Neural cell (in vitro differentiated cells): ENCODE data around the gene TBCC. TPM values are rescaled to one million over a fixed set of nuclear protein-coding genes. Genes with fewer than 3 reads are reported as not detected.

Experiments
- H2AFZ ChIP-seq: fragments of 200-600, 300-800 bp; sonication (generic), shearing (Covaris generic); 2 replicates; pipeline ENCODE4 v1.6.0; 2014; ENCODE audit warnings: low read depth, mild to moderate bottlenecking, antibody characterized with exemption, low read length, moderate library complexity
- H3F3A ChIP-seq: fragments of 200-600 bp; shearing (Covaris generic); 2 replicates; pipeline ENCODE4 v1.6.1; 2016; ENCODE audit warnings: mild to moderate bottlenecking, moderate library complexity, mixed read lengths, antibody characterized with exemption, low read length; ENCODE audit not compliant: insufficient read depth, poor library complexity, severe bottlenecking
- H3K27ac ChIP-seq: fragments of 200-600, 300-800 bp; sonication (generic), shearing (Covaris generic); 2 replicates; pipeline ENCODE4 v1.5.1; 2014; ENCODE audit warnings: mild to moderate bottlenecking, low read length, moderate library complexity
- H3K27me3 ChIP-seq: fragments of 300-800, 200-600 bp; sonication (generic), shearing (Covaris generic); 2 replicates; pipeline ENCODE4 v1.6.0; 2014; ENCODE audit warnings: mild to moderate bottlenecking, low read depth, low read length, moderate library complexity; ENCODE audit not compliant: insufficient read depth
- H3K36me3 ChIP-seq: fragments of 300-800, 200-600 bp; sonication (generic), shearing (Covaris generic); 2 replicates; pipeline ENCODE4 v1.5.1; 2014; ENCODE audit warnings: mild to moderate bottlenecking, antibody characterized with exemption, low read length, moderate library complexity; ENCODE audit not compliant: insufficient read depth
- H3K4me2 ChIP-seq: fragments of 300-800, 200-600 bp; sonication (generic), shearing (Covaris generic); 2 replicates; pipeline ENCODE4 v1.6.0; 2014; ENCODE audit warnings: mild to moderate bottlenecking, low read length
- H3K4me3 ChIP-seq: fragments of 300-800, 200-600 bp; sonication (generic), shearing (Covaris generic); 2 replicates; pipeline ENCODE4 v1.5.1; 2014; ENCODE audit warnings: mild to moderate bottlenecking, low read length, moderate library complexity
- H3K79me2 ChIP-seq: fragments of 200-600 bp; shearing (Covaris generic); replicated peaks from 2 replicates; pipeline ENCODE4 v1.6.0; 2014; ENCODE audit warnings: mild to moderate bottlenecking, low read length, moderate library complexity; ENCODE audit not compliant: insufficient read depth
- H3K9ac ChIP-seq: fragments of 300-800, 200-600 bp; sonication (generic), shearing (Covaris generic); 2 replicates; pipeline ENCODE4 v1.6.1; 2016; ENCODE audit warnings: mild to moderate bottlenecking, low read length, mixed read lengths
- H3K9me2 ChIP-seq: fragments of 200-600 bp; shearing (Covaris generic); 2 replicates; pipeline ENCODE4 v1.6.1; 2016; ENCODE audit warnings: mild to moderate bottlenecking, low read length, mixed read lengths; ENCODE audit not compliant: insufficient read depth
- H3K9me3 ChIP-seq: fragments of 200-600, 300-800 bp; sonication (generic), shearing (Covaris generic); 2 replicates; pipeline ENCODE4 v1.6.1; 2016; ENCODE audit warnings: mild to moderate bottlenecking, mixed run types, low read length, moderate library complexity, mixed read lengths
- H4K20me1 ChIP-seq: fragments of 200-600 bp; shearing (Covaris generic); 2 replicates; pipeline ENCODE4 v1.6.1; 2016; ENCODE audit warnings: mild to moderate bottlenecking, mixed run types; ENCODE audit not compliant: insufficient read depth
- CTCF ChIP-seq: fragments of 450-650 bp; IDR thresholded peaks from 2 replicates; pipeline ENCODE4 v1.5.1; 2014; ENCODE audit warnings: antibody characterized with exemption, mild to moderate bottlenecking, moderate library complexity; ENCODE audit not compliant: poor library complexity, severe bottlenecking
- EP300 ChIP-seq: fragments of 450-650 bp; conservative IDR thresholded peaks from 2 replicates; pipeline ENCODE4 v1.6.1; 2014; ENCODE audit warnings: antibody characterized with exemption, mild to moderate bottlenecking, moderate library complexity; ENCODE audit not compliant: poor library complexity, severe bottlenecking
- EZH2 ChIP-seq: fragments of 200-600, 300-800 bp; shearing (Covaris generic), sonication (generic); IDR thresholded peaks from 2 replicates; pipeline ENCODE4 v1.6.1; 2014; ENCODE audit warnings: antibody characterized with exemption, low read length, borderline replicate concordance, mild to moderate bottlenecking; ENCODE audit not compliant: insufficient read depth, poor library complexity, severe bottlenecking
- MXI1 ChIP-seq: fragments of 450-650 bp; conservative IDR thresholded peaks from 2 replicates; pipeline ENCODE4 v1.6.1; 2014; ENCODE audit warnings: antibody characterized with exemption, mild to moderate bottlenecking; ENCODE audit not compliant: poor library complexity, severe bottlenecking
- POLR2AphosphoS5 ChIP-seq: IDR thresholded peaks from 2 replicates; pipeline ENCODE4 v1.6.1; 2012
- RAD21 ChIP-seq: fragments of 450-650 bp; conservative IDR thresholded peaks from 2 replicates; pipeline ENCODE4 v1.6.1; 2014; ENCODE audit warnings: antibody characterized with exemption, mild to moderate bottlenecking, moderate library complexity
- REST ChIP-seq: IDR thresholded peaks from 2 replicates; pipeline ENCODE4 v1.6.1; 2012; ENCODE audit warnings: borderline replicate concordance
- SMC3 ChIP-seq: fragments of 450-650 bp; conservative IDR thresholded peaks from 2 replicates; pipeline ENCODE4 v1.6.1; 2014; ENCODE audit warnings: antibody characterized with exemption, mild to moderate bottlenecking, moderate library complexity; ENCODE audit not compliant: poor library complexity
- TAF1 ChIP-seq: IDR thresholded peaks from 2 replicates; pipeline ENCODE4 v1.6.1; 2012; ENCODE audit warnings: low read depth
- polyA plus RNA-seq: library from polyadenylated mRNA; depleted of rRNA; stranded (reverse); fragments of >200 nt; gene quantifications from 2 replicates; pipeline ENCODE4 v1.2.3, GENCODE V29; 2014

The TBCC gene
- polyA plus RNA-seq, 1 donor from 2014 or later, result 112 TPM

GRCh38 chr6:42746463-42747391, 824 bp upstream of the TBCC start:
- Histone ChIP-seq H3K27me3 (no peaks in the 10 kb centered on the region), H3K4me2 (peak overlapping the region; percentile 88), H3K27ac (peak overlapping the region; percentile 97), H4K20me1 (no peaks in the 10 kb centered on the region), H3F3A (peaks cover 18% of the 10 kb centered on the region), H3K4me3 (peak overlapping the region; percentile 98), H3K9me2 (no peaks in the 10 kb centered on the region), H3K9me3 (no peaks in the 10 kb centered on the region), H2AFZ (peak overlapping the region; percentile 48), H3K9ac (peak overlapping the region; percentile 96), H3K79me2 (peaks cover 23% of the 10 kb centered on the region), H3K36me3 (no peaks in the 10 kb centered on the region)
- peak; percentile 90 for TF ChIP-seq POLR2AphosphoS5
- TF ChIP-seq EZH2, result no peak
- TF ChIP-seq TAF1, result no peak
- TF ChIP-seq SMC3, result no peak
- no peak for TF ChIP-seq MXI1
- peak; percentile 48 for TF ChIP-seq REST
- TF ChIP-seq RAD21, result peak; percentile 5
- no peak for TF ChIP-seq CTCF
- TF ChIP-seq EP300, result peak; percentile 12

- TF ChIP-seq CTCF (peak; percentile 11), POLR2AphosphoS5 (peak; percentile 38), SMC3 (peak; percentile 12), TAF1 (no peak)
- peak overlapping the region; percentile 97 for H3K27ac ChIP-seq
- H2AFZ ChIP-seq, result peak overlapping the region; percentile 52
- peaks cover 23% of the 10 kb centered on the region for H3K79me2 ChIP-seq
- H3K4me3 ChIP-seq, result peak overlapping the region; percentile 98
- peak overlapping the region; percentile 98 for H3K4me2 ChIP-seq
- H4K20me1 ChIP-seq, result no peaks in the 10 kb centered on the region
- H3K9ac ChIP-seq, result peak overlapping the region; percentile 98
- no peaks in the 10 kb centered on the region for H3K9me2 ChIP-seq
- no peaks in the 10 kb centered on the region for H3K27me3 ChIP-seq
- no peaks in the 10 kb centered on the region for H3K36me3 ChIP-seq
- H3F3A ChIP-seq, result peaks cover 18% of the 10 kb centered on the region
- no peaks in the 10 kb centered on the region for H3K9me3 ChIP-seq
Observed at GRCh38 chr6:42745083-42745639, 742 bp downstream of the TBCC start.
